ENCODE measurements around the gene CIC.

Gene CIC

DNA sequence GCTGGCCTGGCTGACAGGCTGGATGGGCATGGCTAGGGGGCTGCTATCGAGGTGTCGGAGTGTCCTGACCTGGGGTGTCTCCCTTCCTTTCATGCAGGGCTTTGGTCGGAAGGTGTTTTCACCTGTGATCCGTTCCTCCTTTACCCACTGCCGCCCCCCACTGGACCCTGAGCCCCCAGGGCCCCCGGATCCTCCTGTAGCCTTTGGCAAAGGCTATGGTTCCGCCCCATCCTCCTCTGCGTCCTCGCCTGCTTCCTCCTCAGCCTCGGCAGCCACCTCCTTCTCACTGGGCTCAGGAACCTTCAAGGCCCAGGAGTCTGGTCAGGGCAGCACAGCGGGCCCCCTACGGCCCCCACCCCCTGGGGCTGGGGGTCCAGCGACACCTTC, 21.1 kb downstream of the CIC start:
- no peak for DNase-seq

DNA sequence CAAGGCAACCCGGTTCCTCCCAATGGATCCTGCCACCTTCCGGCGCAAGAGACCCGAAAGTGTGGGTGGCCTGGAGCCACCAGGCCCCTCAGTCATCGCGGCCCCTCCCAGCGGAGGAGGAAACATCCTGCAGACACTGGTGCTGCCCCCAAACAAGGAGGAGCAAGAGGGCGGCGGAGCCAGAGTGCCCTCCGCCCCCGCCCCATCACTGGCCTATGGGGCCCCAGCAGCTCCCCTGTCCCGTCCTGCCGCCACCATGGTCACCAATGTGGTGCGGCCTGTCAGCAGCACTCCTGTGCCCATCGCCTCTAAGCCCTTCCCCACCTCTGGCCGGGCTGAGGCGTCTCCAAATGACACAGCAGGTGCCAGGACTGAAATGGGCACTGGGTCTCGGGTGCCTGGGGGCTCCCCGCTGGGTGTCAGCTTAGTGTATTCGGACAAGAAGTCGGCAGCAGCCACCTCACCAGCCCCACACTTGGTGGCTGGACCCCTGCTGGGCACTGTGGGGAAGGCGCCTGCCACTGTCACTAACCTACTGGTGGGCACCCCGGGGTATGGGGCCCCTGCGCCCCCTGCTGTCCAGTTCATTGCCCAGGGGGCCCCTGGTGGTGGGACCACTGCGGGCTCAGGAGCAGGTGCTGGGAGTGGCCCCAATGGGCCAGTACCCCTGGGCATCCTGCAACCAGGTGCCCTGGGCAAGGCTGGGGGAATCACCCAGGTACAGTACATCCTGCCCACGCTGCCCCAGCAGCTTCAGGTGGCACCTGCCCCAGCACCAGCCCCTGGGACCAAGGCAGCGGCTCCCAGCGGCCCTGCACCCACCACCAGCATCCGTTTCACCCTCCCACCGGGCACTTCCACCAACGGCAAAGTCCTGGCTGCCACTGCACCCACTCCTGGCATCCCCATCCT, 21.7 kb downstream of the CIC start:
- DNase-seq: no peak

DNA sequence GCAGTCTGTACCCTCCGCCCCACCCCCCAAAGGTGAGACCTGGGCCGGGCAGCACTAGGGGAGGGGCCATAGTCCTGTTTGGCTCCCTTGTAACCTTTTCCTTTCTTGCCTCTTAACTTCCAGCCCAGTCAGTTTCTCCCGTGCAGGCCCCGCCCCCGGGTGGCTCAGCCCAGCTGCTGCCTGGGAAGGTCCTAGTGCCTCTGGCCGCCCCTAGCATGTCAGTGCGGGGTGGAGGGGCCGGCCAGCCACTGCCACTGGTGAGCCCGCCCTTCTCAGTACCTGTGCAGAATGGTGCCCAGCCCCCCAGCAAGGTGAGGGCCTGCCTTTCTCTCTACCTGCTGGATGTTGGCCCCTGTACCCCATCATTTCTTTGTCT, 22.4 kb downstream of the CIC start:
- no peak for DNase-seq

DNA sequence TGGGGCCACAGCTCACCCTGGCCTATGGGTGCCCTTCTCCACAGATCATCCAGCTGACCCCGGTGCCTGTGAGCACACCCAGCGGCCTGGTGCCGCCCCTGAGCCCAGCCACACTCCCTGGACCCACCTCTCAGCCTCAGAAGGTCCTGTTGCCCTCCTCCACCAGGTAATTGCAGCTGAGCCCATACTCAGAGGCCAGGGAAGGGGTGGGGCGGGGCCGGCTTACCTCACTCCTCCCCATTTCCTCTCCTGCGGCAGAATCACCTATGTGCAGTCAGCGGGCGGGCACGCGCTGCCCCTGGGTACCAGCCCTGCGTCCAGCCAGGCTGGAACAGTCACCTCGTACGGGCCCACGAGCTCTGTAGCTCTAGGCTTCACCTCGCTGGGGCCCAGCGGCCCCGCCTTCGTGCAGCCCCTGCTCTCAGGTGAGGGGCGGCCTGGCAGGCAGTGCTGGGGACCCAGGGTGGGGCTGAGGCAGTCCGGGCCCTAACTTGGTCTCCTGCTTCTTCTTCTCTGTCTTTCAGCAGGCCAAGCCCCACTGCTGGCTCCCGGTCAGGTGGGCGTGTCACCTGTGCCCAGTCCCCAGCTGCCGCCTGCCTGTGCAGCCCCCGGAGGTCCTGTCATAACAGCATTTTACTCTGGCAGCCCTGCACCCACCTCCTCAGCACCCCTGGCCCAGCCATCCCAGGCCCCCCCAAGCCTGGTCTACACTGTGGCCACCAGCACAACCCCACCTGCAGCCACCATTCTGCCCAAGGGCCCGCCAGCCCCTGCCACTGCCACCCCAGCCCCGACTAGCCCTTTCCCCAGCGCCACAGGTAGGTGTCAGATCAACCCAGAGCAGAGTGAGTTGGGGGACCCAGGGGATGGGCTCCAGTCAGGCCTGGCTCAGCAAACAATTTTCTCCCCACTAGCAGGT, 23.2 kb downstream of the CIC start:
- DNase-seq: no peak

DNA sequence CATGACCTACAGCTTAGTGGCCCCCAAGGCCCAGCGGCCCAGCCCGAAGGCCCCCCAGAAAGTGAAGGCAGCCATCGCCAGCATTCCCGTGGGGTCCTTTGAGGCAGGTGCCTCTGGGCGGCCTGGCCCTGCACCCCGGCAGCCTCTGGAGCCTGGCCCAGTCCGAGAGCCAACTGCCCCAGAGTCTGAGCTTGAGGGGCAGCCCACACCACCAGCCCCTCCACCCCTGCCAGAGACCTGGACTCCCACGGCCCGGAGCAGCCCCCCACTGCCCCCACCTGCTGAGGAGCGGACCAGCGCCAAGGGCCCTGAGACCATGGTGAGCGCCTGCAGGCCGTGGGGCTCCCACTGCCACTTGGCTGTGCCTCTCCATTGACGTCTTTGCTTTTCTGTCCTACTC, 23.9 kb downstream of the CIC start:
- no peak for DNase-seq

DNA sequence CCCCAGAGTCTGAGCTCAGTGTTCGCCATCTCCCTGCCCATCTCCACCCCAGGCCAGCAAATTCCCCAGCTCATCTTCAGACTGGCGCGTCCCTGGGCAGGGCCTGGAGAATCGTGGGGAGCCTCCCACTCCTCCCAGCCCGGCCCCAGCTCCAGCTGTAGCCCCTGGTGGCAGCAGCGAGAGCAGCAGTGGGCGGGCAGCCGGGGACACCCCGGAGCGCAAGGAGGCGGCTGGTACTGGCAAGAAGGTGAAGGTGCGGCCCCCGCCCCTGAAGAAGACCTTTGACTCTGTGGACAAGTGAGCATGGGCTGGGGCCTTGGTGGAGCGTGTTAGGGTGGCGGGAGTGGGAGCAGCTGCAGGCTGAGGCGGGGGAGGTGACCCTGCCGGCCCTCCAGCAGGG, 24.5 kb downstream of the CIC start:
- DNase-seq: no peak

DNA sequence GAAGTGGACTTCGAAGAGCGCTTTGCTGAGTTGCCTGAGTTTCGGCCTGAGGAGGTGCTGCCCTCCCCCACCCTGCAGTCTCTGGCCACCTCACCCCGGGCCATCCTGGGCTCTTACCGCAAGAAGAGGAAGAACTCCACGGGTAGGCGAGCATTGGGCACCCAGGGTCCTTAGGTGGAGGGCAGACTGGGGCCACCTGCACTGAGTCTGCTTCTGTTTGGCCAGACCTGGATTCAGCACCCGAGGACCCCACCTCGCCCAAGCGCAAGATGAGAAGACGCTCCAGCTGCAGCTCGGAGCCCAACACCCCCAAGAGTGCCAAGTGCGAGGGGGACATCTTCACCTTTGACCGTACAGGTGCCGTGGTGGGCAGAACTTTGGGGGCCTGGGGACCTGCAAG, 24.9 kb downstream of the CIC start:
- DNase-seq: no peak

DNA sequence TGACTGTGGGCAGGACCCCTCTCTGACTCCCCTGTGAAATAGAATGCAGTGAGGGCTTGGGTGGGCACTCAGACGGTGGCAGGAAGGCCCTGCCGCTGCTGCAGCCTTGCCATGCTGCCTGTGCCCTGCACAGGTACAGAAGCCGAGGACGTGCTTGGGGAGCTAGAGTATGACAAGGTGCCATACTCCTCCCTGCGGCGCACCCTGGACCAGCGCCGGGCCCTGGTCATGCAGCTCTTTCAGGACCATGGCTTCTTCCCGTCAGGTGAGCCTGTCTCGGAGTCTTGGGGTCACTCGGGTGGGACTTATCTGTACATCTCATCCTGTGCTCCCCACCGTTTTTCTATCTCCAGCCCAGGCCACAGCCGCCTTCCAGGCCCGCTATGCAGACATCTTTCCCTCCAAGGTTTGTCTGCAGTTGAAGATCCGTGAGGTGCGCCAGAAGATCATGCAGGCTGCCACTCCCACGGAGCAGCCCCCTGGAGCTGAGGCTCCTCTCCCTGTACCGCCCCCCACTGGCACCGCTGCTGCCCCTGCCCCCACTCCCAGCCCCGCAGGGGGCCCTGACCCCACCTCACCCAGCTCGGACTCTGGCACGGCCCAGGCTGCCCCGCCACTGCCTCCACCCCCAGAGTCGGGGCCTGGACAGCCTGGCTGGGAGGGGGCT, 25.6 kb downstream of the CIC start:
- DNase-seq: no peak

DNA sequence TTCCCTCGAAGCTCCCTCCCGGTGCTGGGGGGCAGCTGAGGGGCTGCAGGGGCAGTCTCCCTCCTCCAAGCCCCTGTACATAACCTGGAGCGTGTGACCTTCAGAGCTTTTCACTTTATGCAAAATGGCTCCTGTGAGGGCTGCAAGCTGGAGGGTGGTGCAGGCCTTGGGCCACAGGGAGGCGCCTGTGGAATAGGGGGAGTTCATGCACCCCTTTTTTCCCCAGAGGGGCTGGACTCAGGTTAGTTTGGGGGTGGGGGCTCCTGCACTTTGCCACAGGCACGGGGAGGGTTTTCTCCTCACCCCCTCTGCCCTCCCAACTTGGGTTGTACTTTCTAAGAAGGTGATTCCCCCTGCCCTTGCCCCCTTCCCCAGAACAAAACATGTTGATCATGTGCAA, 26.3 kb downstream of the CIC start:
- DNase-seq: no peak

DNA sequence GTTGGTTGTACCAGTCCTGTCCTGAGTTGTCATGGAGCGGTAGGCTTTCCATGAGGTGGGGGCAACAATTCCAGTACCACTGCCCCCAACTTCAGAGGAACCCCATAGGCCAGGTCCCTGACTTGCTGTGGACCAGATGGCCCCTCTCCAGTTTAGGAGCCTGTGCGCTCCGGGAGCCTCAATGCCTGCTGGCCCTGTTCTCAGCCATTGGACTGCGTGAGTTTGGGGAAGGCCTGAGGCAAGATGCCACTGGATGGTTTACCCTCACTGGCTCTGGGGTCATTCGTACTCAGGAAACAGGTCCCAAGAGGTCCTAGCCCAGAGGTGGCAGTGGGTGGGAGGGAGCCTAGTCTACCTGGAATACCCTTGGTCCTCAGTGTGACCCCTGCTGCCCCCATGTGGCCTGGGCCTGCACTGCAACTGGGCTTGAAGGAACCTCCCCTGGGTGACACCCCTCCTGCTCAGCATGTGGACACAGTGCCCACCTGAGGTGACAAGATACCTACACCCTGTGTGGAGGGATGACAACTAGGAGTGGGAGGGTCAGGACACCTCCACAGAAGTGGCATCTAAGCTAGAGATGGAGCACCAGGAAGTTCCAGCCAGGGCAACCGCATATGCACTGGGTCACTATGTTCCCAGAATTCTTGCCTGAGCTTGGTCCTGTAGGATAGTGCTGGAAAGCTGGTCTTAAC, 26.9 kb downstream of the CIC start:
- peak; percentile 64 for DNase-seq

DNA sequence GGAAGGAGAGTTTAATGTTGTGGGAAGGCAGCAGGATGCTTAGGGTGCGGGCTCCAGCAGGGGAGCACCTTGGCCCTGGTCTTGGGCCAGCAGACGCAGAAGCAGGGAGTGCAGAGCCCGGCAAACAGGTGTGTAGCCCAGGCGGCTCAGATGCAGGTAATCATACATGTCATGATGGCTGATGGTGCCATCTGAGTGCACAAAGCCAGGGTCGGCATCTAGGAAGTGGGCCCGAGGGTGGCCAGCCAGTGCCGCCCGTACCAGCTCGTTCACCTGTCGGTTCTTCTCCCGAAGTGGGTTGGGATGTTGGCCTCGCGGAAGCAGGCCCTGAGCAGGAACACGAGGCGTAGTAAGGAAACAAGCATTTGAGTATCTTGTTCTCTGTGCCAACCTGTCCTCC, 28.0 kb downstream of the CIC start:
- DNase-seq: no peak

DNA sequence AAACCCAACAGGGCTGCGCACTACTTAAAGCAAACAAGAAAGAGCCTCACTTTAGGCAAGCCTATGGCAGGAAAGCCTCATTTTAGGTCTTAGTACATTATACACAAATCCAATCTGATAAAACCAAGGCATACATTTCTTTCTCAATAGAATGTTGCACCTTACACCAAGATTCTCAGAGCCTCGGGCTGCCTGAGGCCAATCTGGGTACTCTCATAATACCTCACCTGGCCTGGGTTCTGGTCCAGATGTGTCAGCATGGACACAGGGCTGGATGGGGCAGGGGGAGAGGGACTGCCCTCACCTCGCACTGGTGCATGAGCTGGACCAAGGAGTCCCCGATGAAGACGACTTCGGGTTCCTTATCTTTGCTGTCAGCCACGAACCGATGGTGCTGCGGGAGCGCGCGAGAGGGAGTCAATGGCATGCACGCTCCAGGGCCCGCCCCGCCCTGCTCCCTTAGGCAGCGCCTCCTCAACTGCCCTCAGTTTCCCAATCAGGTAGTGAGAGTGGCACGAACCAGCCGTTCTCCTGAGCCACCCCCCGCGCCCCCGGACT, 32.7 kb downstream of the CIC start, which contains the start of gene PRR19:
Gene PRR19, plus strand, starts transcription at position 487 of the 558 bp plus-strand sequence. CDS start 7,453 bp downstream, outside the sequence.
- no peak for DNase-seq

DNA sequence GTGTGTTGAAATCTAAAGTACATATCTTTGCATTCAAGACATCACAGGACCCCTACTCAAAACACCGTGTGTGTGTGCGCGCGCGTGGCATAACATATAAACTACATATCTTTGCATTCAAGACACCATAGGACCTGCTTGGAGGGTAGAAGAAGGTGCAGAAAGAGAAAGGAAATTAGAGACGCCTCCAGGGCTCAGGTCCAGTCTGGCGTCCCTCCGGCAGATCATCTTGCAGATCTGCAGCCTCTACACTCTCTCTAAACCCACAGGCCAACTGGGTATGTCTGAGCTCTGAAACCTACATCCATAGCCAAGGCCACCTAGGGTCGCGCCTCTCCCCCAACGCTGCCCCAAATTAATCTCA, 34.0 kb downstream of the CIC start:
- no peak for DNase-seq

DNA sequence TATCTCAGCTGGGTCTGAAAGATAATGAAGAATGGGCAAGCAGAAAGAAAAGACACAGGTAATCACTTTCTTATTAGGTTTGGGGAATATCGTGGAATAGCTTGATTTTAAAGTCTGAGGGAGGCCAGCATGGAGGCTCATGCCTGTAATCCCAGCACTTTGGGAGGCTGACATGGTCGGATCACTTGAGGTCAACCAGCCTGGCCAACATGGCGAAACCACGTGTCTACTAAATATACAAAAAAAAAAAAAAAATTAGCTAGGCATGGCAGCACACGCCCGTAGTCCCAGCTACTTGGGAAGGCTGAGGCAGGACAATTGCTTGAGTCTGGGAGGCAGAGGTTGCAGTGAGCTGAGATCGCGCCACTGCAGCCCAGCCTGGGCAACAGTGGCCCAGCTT, 34.8 kb downstream of the CIC start:
- DNase-seq: no peak

DNA sequence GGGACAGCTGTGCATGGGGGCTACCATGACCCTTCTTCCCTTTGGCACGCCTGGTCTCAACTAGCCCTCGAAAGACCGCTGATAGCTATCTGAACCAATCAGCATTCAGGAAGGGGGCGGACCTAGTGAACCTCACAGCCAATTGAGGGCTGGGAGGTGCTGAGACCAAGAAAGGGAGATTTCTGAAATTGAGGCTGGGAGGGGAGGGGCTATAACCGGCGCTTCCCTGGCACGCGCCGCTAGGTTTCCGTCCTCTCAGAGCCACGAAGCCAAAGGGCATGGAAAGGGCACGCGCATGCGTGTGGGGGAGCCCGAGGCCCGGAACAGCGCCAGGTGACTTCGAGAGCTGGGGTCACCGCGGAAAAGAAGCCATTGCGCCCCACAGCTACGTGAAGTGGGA, 37.6 kb downstream of the CIC start:
- DNase-seq: no peak

DNA sequence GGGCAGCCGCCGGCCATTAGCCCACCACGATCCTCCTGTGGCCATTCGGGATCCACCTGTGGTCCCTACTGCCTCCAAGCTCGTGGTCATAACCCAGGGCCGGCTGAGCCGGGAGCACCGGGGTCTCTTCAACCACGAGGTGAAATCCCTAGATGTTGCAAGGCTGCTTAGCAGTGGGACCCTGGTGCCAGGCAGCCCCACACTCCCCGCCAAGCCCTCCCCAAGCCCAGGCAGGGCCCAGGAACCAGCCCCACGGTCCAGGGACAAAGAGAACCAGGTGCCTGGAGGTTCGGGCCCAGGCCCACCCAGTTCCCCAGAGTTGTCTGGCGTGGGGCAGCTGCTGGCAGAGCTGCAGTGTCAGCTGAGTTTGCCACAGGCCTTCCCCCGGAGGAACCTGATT, 40.6 kb downstream of the CIC start:
- DNase-seq: no peak

DNA sequence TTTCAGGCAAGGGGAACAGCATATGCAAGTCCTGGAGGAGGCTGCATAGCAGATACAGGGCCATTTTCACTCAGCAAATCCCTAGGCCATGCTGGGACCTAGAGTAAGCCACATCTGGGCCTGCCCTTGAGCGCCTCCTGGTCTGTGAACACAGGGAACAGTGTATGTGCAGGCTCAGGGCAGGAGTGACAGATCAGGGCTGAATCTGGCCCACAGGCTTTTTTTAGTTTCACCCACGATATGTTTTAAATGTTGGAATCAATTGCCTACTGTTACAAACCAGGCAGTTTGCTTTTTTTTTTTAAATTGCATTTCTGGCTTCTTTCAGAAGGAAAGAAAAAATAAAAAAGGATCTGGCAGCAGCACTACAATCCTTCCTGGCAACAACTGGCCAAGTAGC, 42.6 kb downstream of the CIC start:
- no peak for DNase-seq

DNA sequence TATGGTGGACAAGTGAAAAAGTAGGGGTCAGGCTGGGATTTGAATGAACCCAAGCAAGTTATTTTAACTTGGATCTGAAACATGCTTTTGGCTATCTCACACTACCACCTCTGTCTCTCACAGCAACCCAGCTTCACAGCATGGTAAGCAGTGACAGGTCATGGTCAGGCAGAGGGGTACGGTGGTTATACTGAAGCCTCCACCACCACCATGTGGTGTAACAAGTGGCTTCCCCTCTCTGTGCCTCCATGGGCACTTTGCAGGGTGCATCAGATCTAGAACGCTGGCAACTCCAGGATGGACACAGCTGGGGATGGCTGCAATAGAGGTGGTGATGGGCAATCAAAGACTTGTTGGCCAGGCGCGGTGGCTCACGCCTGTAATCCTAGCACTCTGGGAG, 43.3 kb downstream of the CIC start:
- DNase-seq: no peak

DNA sequence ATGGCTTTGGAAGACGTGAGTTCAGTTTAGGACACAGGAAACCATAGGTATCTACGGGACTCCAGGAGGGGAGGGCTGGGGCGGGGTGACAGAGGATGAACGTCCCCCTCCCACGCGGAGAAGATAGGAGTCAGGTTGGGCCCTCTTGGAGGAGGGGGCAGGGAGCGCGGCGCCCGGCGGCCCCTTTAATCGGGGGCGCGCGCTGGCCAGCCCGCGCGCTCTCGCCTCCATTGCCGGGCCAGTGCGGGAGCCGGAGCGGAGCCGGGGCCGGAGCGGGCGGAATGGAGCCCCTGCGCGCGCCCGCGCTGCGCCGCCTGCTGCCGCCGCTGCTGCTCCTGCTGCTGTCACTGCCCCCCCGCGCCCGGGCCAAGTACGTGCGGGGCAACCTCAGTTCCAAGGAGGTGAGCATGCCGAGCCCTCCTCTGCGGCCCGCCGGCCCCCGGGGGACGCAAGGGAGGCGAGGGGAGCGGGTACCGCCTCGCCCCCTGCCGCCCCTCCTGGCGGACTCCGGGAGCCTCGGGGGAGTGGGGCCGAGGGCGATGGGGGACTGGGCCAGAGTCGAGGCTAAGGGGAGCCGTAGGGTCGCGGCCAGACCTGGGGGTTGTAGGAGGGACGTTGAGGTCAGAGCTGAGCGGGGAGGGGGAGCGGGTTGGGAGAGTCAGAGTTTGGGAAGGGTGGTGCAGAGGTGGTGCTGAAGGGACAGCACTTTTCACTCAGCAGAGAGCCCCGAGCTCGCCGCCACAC, 44.2 kb downstream of the CIC start, which contains the start of gene TMEM145:
Gene TMEM145, plus strand, starts transcription at position 214 of the 744 bp plus-strand sequence. Its CDS starts 68 bp downstream, at position 282.
- DNase-seq: peak; percentile 34

DNA sequence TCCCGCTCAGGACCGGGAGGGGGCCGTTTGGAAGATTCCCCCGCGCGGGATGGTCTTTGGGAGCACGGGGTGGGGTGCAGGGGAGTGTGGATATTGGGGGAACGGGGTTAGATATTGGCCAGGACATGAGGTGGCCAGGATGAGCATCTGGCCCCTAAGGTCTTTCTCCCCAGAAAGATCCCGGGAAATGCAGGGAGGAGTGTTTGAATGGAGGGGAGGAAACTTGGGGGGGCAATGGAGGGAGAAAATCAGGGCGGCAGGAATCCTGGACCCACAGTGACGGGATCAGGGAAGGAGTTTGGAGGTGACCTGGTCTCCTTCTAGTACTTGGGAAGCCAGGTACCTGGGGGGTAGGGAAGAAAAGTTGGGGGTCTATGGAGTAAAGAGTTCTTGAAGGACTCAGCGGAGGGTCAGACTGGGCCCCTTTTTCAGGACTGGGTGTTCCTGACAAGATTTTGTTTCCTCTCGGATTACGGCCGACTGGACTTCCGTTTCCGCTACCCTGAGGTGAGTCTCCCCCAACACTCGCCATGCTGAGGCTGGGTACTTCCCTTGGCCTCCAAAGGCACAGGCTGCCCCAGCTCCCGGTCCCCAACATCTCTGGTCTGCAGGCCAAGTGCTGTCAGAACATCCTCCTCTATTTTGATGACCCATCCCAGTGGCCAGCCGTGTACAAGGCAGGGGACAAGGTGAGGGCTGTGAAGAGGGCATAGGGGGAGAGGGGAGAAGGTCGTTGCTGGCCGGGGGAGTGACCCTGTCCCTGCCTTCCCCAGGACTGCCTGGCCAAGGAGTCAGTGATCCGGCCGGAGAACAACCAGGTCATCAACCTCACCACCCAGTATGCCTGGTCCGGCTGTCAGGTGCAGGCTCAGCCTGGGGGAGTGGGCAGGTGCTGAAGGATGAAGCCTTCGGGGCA, 45.0 kb downstream of the CIC start:
- DNase-seq: no peak

Measured in NCI-H748 treated with DMSO at 0.1 percent for 48 hours (cell line).